Measurements from ENCODE around the gene TGFB3. TPM values are rescaled to one million over a fixed set of nuclear protein-coding genes. Genes with fewer than 3 reads are reported as not detected.

TGFB3 gene
- total and polyA plus RNA-seq, 2 donors (not counting 3 experiments of a cell fraction or from before 2014, with no cell fraction given): 5.3 to 5.4 TPM

DNA sequence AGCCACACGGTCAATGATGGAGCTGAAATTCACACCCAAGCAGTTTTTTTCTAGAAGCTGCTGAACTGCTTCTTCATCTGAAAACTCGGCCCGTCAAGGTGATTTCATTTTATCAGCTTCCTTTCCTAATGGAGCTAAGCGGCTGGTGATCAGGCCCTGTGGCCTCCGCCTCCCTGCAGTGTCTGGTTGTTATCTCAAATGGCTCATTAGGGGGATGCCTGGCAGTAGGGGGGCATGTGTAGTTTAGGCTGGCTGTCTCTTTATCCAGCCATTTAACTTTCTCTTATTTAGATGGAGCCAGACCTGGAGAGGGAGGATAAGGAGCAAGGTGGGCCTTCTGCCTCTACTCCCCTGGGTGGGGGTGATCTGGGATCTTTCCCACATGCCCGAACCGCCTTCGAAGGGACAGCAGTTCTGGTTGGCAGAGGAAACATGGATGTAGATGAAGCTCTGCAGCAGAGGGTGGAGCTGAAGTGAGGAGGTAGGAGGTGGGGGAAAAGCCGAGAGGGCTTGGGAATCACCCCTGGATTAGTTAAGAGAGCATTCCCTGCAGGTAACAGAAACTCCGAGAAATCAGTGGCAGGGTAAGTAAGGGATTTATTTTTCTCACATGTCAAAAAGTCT, 64.4 kb downstream of the TGFB3 start:
- Histone ChIP-seq H3K27me3 (ENCODE audit: control insufficient read depth in 2 of 2, insufficient read depth in 2 of 2, low read length in 2 of 2) (no peaks in the 10 kb centered on the region), H3K9me3 (replicated peaks; ENCODE audit: control insufficient read depth, insufficient read depth, low read length) (no peaks in the 10 kb centered on the region), H3K9ac (replicated peaks; ENCODE audit: extremely low read depth, insufficient read depth, low read length) (no peak overlapping the region), H3K36me3 (ENCODE audit: control insufficient read depth in 2 of 2, extremely low read depth in 1 of 2, insufficient read depth in 2 of 2, low read length in 2 of 2) (no peaks in the 10 kb centered on the region), H3K4me1 (ENCODE audit: control insufficient read depth, extremely low read depth, insufficient read depth, low read length) (no peaks in the 10 kb centered on the region), H3K4me2 (ENCODE audit: insufficient read depth, low read length) (no peak overlapping the region), H4K20me1 (replicated peaks; ENCODE audit: control insufficient read depth, extremely low read depth, insufficient read depth, low read length) (no peaks in the 10 kb centered on the region), H3K79me2 (ENCODE audit: control insufficient read depth, insufficient read depth, low read length) (no peaks in the 10 kb centered on the region), H3K27ac (ENCODE audit: insufficient read depth, low read depth, low read length) (no peak overlapping the region), H3K9me1 (replicated peaks; ENCODE audit: control insufficient read depth, extremely low read depth, insufficient read depth, low read length) (no peaks in the 10 kb centered on the region), H2AFZ (ENCODE audit: low read depth, low read length) (no peak overlapping the region), H3K4me3 (replicated peaks in 1 of 3; ENCODE audit: insufficient read depth in 1 of 3, low read depth in 1 of 3, low read length in 3 of 3) (no peak overlapping the region)
- FAIRE-seq (no peak), DNase-seq (ENCODE audit: low read depth, low spot score) (no peak)
- CTCF ChIA-PET: interaction anchor here (1.2 to 4.4 kb wide), 4 partner anchors 11 to 65 kb away, joined by 3 to 51 read pairs (median 5); no protein-coding TSS in a partner anchor
- dilution Hi-C loops (cut with MboI; ENCODE audit: extremely low pct_ligation_motif_present, low sequenced_read_pairs): no loop called here
- no TSS peak for BruUV-seq (replicated peaks)
- intact Hi-C loops (cut with micrococcal nuclease): no loop called here
- TF ChIP-seq GATA2 (IDR thresholded peaks at IDR 0.05; ENCODE audit: insufficient read depth, insufficient read length, low read depth, low read length): no peak
- TF ChIP-seq, protein P1, sequence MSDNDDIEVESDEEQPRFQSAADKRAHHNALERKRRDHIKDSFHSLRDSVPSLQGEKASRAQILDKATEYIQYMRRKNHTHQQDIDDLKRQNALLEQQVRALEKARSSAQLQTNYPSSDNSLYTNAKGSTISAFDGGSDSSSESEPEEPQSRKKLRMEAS (IDR thresholded peaks at IDR 0.05; ENCODE audit: insufficient read depth, insufficient read length): no peak
- no peak for TF ChIP-seq MYC (IDR thresholded peaks at IDR 0.05; ENCODE audit: low read depth, low read length)
- TF ChIP-seq EZH2 (IDR thresholded peaks at IDR 0.05; ENCODE audit: borderline replicate concordance, low read depth, low read length, severe bottlenecking): no peak
- TF ChIP-seq, protein P2, sequence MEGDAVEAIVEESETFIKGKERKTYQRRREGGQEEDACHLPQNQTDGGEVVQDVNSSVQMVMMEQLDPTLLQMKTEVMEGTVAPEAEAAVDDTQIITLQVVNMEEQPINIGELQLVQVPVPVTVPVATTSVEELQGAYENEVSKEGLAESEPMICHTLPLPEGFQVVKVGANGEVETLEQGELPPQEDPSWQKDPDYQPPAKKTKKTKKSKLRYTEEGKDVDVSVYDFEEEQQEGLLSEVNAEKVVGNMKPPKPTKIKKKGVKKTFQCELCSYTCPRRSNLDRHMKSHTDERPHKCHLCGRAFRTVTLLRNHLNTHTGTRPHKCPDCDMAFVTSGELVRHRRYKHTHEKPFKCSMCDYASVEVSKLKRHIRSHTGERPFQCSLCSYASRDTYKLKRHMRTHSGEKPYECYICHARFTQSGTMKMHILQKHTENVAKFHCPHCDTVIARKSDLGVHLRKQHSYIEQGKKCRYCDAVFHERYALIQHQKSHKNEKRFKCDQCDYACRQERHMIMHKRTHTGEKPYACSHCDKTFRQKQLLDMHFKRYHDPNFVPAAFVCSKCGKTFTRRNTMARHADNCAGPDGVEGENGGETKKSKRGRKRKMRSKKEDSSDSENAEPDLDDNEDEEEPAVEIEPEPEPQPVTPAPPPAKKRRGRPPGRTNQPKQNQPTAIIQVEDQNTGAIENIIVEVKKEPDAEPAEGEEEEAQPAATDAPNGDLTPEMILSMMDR (IDR thresholded peaks at IDR 0.05; ENCODE audit: extremely low read depth in 1 of 2, insufficient read depth in 1 of 2, low read depth in 1 of 2, low read length in 2 of 2): no peak
- POLR2A ChIA-PET: no interaction called here
